Activated CD4-positive, alpha-beta T cell treated with anti-CD3 and anti-CD28 coated beads, Interleukin-2, Interleukin-6, amounts not matched to agents 100 ng/mL and 50 ng/mL, durations not matched to agents 16 hours and 8 hours (primary cell): ENCODE results near the gene STOX2.
A peak's percentile ranks its signal among the peaks of the same experiment; 100 is the strongest.
"Not testable (repeated sequence)": the region's sequence is repeated elsewhere in the genome, so short reads cannot be mapped to it uniquely, and the experiment has no call there.

Experiments used
- DNase-seq: peaks from one replicate; pipeline ENCODE4 v3.0.0-alpha.2; 2020

Gene STOX2

GRCh38 chr4:183936574-183937345 lies 31.7 kb downstream of the STOX2 start:
- DNase-seq: peak; percentile 9

GRCh38 chr4:183940864-183941263 lies 35.8 kb downstream of the STOX2 start:
- DNase-seq: no peak

- DNase-seq: no peak
Observed at GRCh38 chr4:183941964-183942363, 36.9 kb downstream of the STOX2 start.

GRCh38 chr4:183945741-183946140 lies 40.6 kb downstream of the STOX2 start:
- DNase-seq: no peak

GRCh38 chr4:183950536-183950935 lies 45.4 kb downstream of the STOX2 start:
- no peak for DNase-seq

GRCh38 chr4:183952652-183953051 lies 47.5 kb downstream of the STOX2 start:
- DNase-seq: not testable (repeated sequence)

- no peak for DNase-seq
Observed at GRCh38 chr4:183959319-183960045, 54.4 kb downstream of the STOX2 start.

GRCh38 chr4:183960046-183960420 lies 54.9 kb downstream of the STOX2 start:
- DNase-seq: no peak

GRCh38 chr4:183960962-183961541 lies 55.9 kb downstream of the STOX2 start:
- DNase-seq: no peak

GRCh38 chr4:183961795-183962194 lies 56.7 kb downstream of the STOX2 start:
- DNase-seq: no peak

- DNase-seq: no peak
Observed at GRCh38 chr4:183962419-183962818, 57.3 kb downstream of the STOX2 start.

- DNase-seq: no peak
Observed at GRCh38 chr4:183966371-183966770, 61.3 kb downstream of the STOX2 start.

GRCh38 chr4:183967266-183967665 lies 62.2 kb downstream of the STOX2 start:
- DNase-seq: no peak

- no peak for DNase-seq
Observed at GRCh38 chr4:183968502-183968901, 63.4 kb downstream of the STOX2 start.

GRCh38 chr4:183968931-183969330 lies 63.8 kb downstream of the STOX2 start:
- DNase-seq: no peak

GRCh38 chr4:183969596-183969995 lies 64.5 kb downstream of the STOX2 start:
- no peak for DNase-seq

GRCh38 chr4:183971929-183972490 lies 66.9 kb downstream of the STOX2 start:
- no peak for DNase-seq

GRCh38 chr4:183977707-183978106 lies 72.6 kb downstream of the STOX2 start:
- DNase-seq: no peak

- no peak for DNase-seq
Observed at GRCh38 chr4:183984566-183984965, 79.5 kb downstream of the STOX2 start.

- no peak for DNase-seq
Observed at GRCh38 chr4:183985786-183986185, 80.7 kb downstream of the STOX2 start.

GRCh38 chr4:183986291-183986970 lies 81.3 kb downstream of the STOX2 start:
- no peak for DNase-seq

GRCh38 chr4:183986971-183987946 lies 82.2 kb downstream of the STOX2 start:
- DNase-seq: no peak
